DND-41 (cell line): ENCODE results near the gene PEPD.

Experiments used
- EZH2 ChIP-seq: IDR thresholded peaks from 3 replicates; pipeline ENCODE4 v1.6.1; 2012; ENCODE audit warnings: borderline replicate concordance, low read depth, mild to moderate bottlenecking, moderate library complexity, low read length, inconsistent platforms; ENCODE audit not compliant: severe bottlenecking
- TF ChIP-seq, protein P1 (sequence below): IDR thresholded peaks from 2 replicates; pipeline ENCODE4 v1.5.1; 2012; ENCODE audit warnings: borderline replicate concordance, low read length, moderate library complexity, mild to moderate bottlenecking; ENCODE audit not compliant: poor library complexity, severe bottlenecking; ENCODE audit errors: extremely low read depth

GRCh38 chr19:33508431-33508830 lies 13.2 kb downstream of the PEPD start:
- TF ChIP-seq EZH2, result no peak
- TF ChIP-seq, protein P1, sequence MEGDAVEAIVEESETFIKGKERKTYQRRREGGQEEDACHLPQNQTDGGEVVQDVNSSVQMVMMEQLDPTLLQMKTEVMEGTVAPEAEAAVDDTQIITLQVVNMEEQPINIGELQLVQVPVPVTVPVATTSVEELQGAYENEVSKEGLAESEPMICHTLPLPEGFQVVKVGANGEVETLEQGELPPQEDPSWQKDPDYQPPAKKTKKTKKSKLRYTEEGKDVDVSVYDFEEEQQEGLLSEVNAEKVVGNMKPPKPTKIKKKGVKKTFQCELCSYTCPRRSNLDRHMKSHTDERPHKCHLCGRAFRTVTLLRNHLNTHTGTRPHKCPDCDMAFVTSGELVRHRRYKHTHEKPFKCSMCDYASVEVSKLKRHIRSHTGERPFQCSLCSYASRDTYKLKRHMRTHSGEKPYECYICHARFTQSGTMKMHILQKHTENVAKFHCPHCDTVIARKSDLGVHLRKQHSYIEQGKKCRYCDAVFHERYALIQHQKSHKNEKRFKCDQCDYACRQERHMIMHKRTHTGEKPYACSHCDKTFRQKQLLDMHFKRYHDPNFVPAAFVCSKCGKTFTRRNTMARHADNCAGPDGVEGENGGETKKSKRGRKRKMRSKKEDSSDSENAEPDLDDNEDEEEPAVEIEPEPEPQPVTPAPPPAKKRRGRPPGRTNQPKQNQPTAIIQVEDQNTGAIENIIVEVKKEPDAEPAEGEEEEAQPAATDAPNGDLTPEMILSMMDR, result no peak
